Hepatocyte (in vitro differentiated cells): ENCODE results near the gene DDR1.

Experiments used
- EZH2 ChIP-seq: fragments of 200-600 bp; sonication (generic); IDR thresholded peaks from 2 replicates; pipeline ENCODE4 v1.6.1; 2016; ENCODE audit warnings: antibody characterized with exemption, mild to moderate bottlenecking, borderline replicate concordance
- TF ChIP-seq, protein P1 (sequence below): fragments of 200-600 bp; sonication (generic); IDR thresholded peaks from 2 replicates; pipeline ENCODE4 v1.5.1; 2016; ENCODE audit warnings: antibody characterized with exemption, mild to moderate bottlenecking; ENCODE audit not compliant: poor library complexity

DNA sequence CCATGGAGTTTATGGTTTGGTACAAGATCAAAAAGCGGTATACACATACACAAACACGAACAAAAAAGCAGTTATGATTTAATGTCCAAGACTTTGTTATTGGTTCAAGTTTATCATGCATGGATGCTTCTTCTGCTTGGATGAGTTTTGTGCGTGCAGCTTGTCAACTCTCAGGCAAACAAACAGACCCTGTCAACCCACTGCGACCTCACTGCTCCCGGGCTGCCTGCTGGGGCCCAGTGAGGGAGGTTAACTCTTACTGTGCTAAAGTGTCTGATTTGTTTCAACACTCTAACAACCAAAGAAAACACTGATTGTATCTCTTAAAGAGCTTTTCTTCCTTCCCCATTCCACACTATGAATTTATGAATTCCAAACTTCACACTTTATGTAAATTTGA lies 26.8 kb upstream of the DDR1 start:
- TF ChIP-seq, protein P1, sequence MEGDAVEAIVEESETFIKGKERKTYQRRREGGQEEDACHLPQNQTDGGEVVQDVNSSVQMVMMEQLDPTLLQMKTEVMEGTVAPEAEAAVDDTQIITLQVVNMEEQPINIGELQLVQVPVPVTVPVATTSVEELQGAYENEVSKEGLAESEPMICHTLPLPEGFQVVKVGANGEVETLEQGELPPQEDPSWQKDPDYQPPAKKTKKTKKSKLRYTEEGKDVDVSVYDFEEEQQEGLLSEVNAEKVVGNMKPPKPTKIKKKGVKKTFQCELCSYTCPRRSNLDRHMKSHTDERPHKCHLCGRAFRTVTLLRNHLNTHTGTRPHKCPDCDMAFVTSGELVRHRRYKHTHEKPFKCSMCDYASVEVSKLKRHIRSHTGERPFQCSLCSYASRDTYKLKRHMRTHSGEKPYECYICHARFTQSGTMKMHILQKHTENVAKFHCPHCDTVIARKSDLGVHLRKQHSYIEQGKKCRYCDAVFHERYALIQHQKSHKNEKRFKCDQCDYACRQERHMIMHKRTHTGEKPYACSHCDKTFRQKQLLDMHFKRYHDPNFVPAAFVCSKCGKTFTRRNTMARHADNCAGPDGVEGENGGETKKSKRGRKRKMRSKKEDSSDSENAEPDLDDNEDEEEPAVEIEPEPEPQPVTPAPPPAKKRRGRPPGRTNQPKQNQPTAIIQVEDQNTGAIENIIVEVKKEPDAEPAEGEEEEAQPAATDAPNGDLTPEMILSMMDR = no peak
- no peak for TF ChIP-seq EZH2
